GM12878 (cell line): ENCODE measurements around the gene TRRAP. TPM values are rescaled to one million over a fixed set of nuclear protein-coding genes. Genes with fewer than 3 reads are reported as not detected.

Source experiments
- ATAC-seq: fragments of 200-7000 bp; cut with Tn5 transposase; 3 replicates; pipeline ENCODE4 v1.9.1; 2020; ENCODE audit warnings: mild to moderate bottlenecking, moderate library complexity
- BruUV-seq: library from RNA; stranded (reverse); fragments of 400-500 nt; replicated peaks from 2 replicates; lab custom pipeline; 2021; lab: Mats Ljungman, UMichigan
- CTCF ChIA-PET: fragments of 300-600 bp; sonication (Branson Sonifier 250); formaldehyde crosslinking; extraction: SDS; loops from one replicate; lab custom pipeline; 2021; ENCODE audit warnings: inconsistent platforms; lab: Yijun Ruan, JAX
- POLR2A ChIA-PET: fragments of 350-600 bp; formaldehyde crosslinking; extraction: SDS; loops from one replicate; lab custom pipeline; 2021; ENCODE audit warnings: inconsistent platforms; lab: Charles Lee
- RAD21 ChIA-PET: fragments of 300-600 bp; sonication (Branson Sonifier 250); formaldehyde crosslinking; loops from one replicate; lab custom pipeline; 2023; ENCODE audit warnings: antibody characterized with exemption; ENCODE audit not compliant: unreplicated experiment; lab: Charles Lee
- SMC1A ChIA-PET: fragments of 300-600 bp; sonication (Branson Sonifier 250); formaldehyde crosslinking; loops from one replicate; lab custom pipeline; 2023; ENCODE audit not compliant: unreplicated experiment, uncharacterized antibody; lab: Charles Lee
- DNase-seq: peaks from one replicate; pipeline ENCODE4 v3.0.0-alpha.2; 2011; ENCODE audit warnings: low read depth, low spot score
- FAIRE-seq: peaks from 3 replicates; lab custom pipeline; 2011; peaks lifted over from hg19 to GRCh38; lab: Jason Lieb, UNC
- H2AFZ ChIP-seq: 2 replicates; pipeline ENCODE4 v1.6.0; 2011; ENCODE audit warnings: low read depth, low read length, control low read depth; ENCODE audit not compliant: control insufficient read depth
- H3K27ac ChIP-seq: 2 replicates; pipeline ENCODE4 v1.5.1; 2011; ENCODE audit warnings: control low read depth; ENCODE audit not compliant: control insufficient read depth, insufficient read depth
- H3K27me3 ChIP-seq, 2 experiments: replicated peaks in 1 of 2; 2 replicates each; pipeline versions ENCODE4 v1.6.0 to v1.6.1; 2011; ENCODE audit warnings: low read length in 1 of 2; ENCODE audit not compliant: control insufficient read depth in 2 of 2, insufficient read depth in 2 of 2
- H3K36me3 ChIP-seq, 2 experiments: 2 replicates each; pipeline ENCODE4 v1.5.1; 2011; ENCODE audit warnings: low read length in 1 of 2; ENCODE audit not compliant: control insufficient read depth in 2 of 2, insufficient read depth in 2 of 2
- H3K4me1 ChIP-seq: 2 replicates; pipeline ENCODE4 v1.6.1; 2011; ENCODE audit warnings: mild to moderate bottlenecking, low read length, moderate library complexity, mixed read lengths; ENCODE audit not compliant: control insufficient read depth, insufficient read depth
- H3K4me2 ChIP-seq: 2 replicates; pipeline ENCODE4 v1.6.0; 2011; ENCODE audit warnings: control low read depth; ENCODE audit not compliant: control insufficient read depth, insufficient read depth
- H3K4me3 ChIP-seq: fragments of 200-600 bp; sonication (generic); 2 replicates; pipeline ENCODE4 v1.5.1; 2016
- H3K79me2 ChIP-seq: 2 replicates; pipeline ENCODE4 v1.6.0; 2011; ENCODE audit warnings: low read length; ENCODE audit not compliant: control insufficient read depth, insufficient read depth
- H3K9ac ChIP-seq: 2 replicates; pipeline ENCODE4 v1.8.0; 2011; ENCODE audit warnings: low read length, control low read depth, mixed read lengths; ENCODE audit not compliant: control insufficient read depth, insufficient read depth
- H3K9me3 ChIP-seq: replicated peaks from 3 replicates; pipeline ENCODE4 v1.5.1; 2011; ENCODE audit warnings: mild to moderate bottlenecking, low read length; ENCODE audit not compliant: control insufficient read depth, insufficient read depth
- H4K20me1 ChIP-seq: 2 replicates; pipeline ENCODE4 v1.6.0; 2011; ENCODE audit not compliant: control insufficient read depth, insufficient read depth
- CHD2 ChIP-seq: IDR thresholded peaks from 2 replicates; pipeline ENCODE4 v1.6.1; 2011; ENCODE audit warnings: low read depth, low read length, improper control_type of control experiment, borderline replicate concordance
- HDAC2 ChIP-seq: fragments of 200-600 bp; sonication (generic); IDR thresholded peaks from 2 replicates; pipeline ENCODE4 v1.6.1; 2017
- KAT2A ChIP-seq: conservative IDR thresholded peaks from 2 replicates; pipeline ENCODE4 v1.6.1; 2011; ENCODE audit warnings: low read depth, low read length; ENCODE audit not compliant: control insufficient read depth
- LARP7 ChIP-seq: fragments of 450-650 bp; IDR thresholded peaks from 2 replicates; pipeline ENCODE4 v1.6.1; 2017; ENCODE audit warnings: mild to moderate bottlenecking
- MEF2B ChIP-seq: fragments of 450-650 bp; IDR thresholded peaks from 2 replicates; pipeline ENCODE4 v1.6.1; 2018; ENCODE audit warnings: mild to moderate bottlenecking, moderate library complexity; ENCODE audit not compliant: partially characterized antibody, poor library complexity, severe bottlenecking
- MXI1 ChIP-seq: fragments of 150-350 bp; IDR thresholded peaks from 2 replicates; pipeline ENCODE4 v1.6.1; 2011; ENCODE audit warnings: low read depth, mild to moderate bottlenecking, inconsistent platforms, low read length, improper control_type of control experiment
- PAX5 ChIP-seq: IDR thresholded peaks from 2 replicates; pipeline ENCODE4 v1.6.1; 2011; ENCODE audit warnings: low read depth, low read length, borderline replicate concordance
- PAX8 ChIP-seq: fragments of 450-650 bp; IDR thresholded peaks from 2 replicates; pipeline ENCODE4 v1.6.1; 2017; ENCODE audit warnings: mild to moderate bottlenecking, moderate library complexity
- RBBP5 ChIP-seq: fragments of 200-600 bp; sonication (generic); conservative IDR thresholded peaks from 2 replicates; pipeline ENCODE4 v1.6.1; 2016
- SPI1 ChIP-seq: IDR thresholded peaks from 2 replicates; pipeline ENCODE4 v1.6.1; 2011; ENCODE audit warnings: low read depth, mild to moderate bottlenecking, low read length, moderate library complexity, borderline replicate concordance; ENCODE audit not compliant: insufficient read depth
- SRF ChIP-seq, 2 experiments: IDR thresholded peaks; 2 replicates each; pipeline ENCODE4 v1.6.1; 2011; ENCODE audit warnings: low read depth in 2 of 2, low read length in 2 of 2, mild to moderate bottlenecking in 1 of 2, moderate library complexity in 1 of 2
- YBX1 ChIP-seq: fragments of 450-650 bp; IDR thresholded peaks from 2 replicates; pipeline ENCODE4 v1.6.1; 2016; ENCODE audit warnings: antibody characterized with exemption
- ZNF622 ChIP-seq: fragments of 450-650 bp; IDR thresholded peaks from 2 replicates; pipeline ENCODE4 v1.6.1; 2017; ENCODE audit warnings: mild to moderate bottlenecking, inconsistent platforms
- WGBS: methylation state at CpG from one replicate; pipeline ENCODE4 v1.1.6; 2016; ENCODE audit warnings: low lambda C conversion rate; ENCODE audit not compliant: insufficient replicate concordance, insufficient coverage; ENCODE audit errors: missing lambda C conversion rate; 5-methylcytosine and 5-hydroxymethylcytosine counted together
- in situ Hi-C: fragments of 300-500 bp; cut with MboI; formaldehyde crosslinking; loops from 9 replicates; pipeline ENCODE4 v1.14.3; 2018; ENCODE audit warnings: mixed read lengths
- intact Hi-C: fragments of 100-400 bp; cut with micrococcal nuclease; formaldehyde crosslinking; loops from one replicate; pipeline ENCODE4 v1.14.2; 2022; ENCODE audit not compliant: unreplicated experiment
- polyA plus RNA-seq, 11 experiments: library from polyadenylated mRNA; depleted of rRNA in 4 of 11; unstranded in 6 of 11; stranded (reverse) in 5 of 11; fragments of >200 nt; fragmentation: Nextera tagmentation in 4 of 11; fragmentation: Illumina TruSeq in 1 of 11; extraction: Ambion mirVana in 4 of 11; extraction: Trizol in 1 of 11; gene quantifications; 1 replicate in 1 of 11; 2 replicates in 10 of 11; pipeline versions ENCODE4 v1.2.1 to v1.2.3, GENCODE V29; 2011 to 2016; ENCODE audit warnings: inconsistent platforms in 2 of 11, missing spikeins in 2 of 11, low read depth in 1 of 11
- total RNA-seq, 4 experiments: library from RNA; depleted of rRNA in 3 of 4; stranded (reverse); fragments of >200 nt in 3 of 4; fragmentation: Illumina TruSeq in 1 of 4; extraction: Trizol in 1 of 4; gene quantifications; 2 replicates each; pipeline versions ENCODE4 v1.2.1 to v1.2.3, GENCODE V29; 2013 to 2021
- TF ChIP-seq, protein P1 (sequence below): fragments of 450-650 bp; IDR thresholded peaks from 2 replicates; pipeline ENCODE4 v1.6.1; 2018; ENCODE audit warnings: mild to moderate bottlenecking, low read depth, moderate library complexity; ENCODE audit not compliant: partially characterized antibody
- TF ChIP-seq, protein P2 (sequence below): IDR thresholded peaks from 2 replicates; pipeline ENCODE4 v1.6.1; 2011; ENCODE audit warnings: borderline replicate concordance, low read depth, mild to moderate bottlenecking, moderate library complexity, low read length; ENCODE audit not compliant: insufficient read depth, poor library complexity, severe bottlenecking
- TF ChIP-seq, protein P3 (sequence below): fragments of 150-350 bp; IDR thresholded peaks from 2 replicates; pipeline ENCODE4 v1.6.1; 2016; ENCODE audit warnings: low read depth, low read length

TRRAP gene
- total and polyA plus RNA-seq, 10 of the 15 experiments (the other 5 are each of a cell fraction or from before 2014, with no cell fraction given): 1.1 to 39.3 (median 8.5) TPM

DNA sequence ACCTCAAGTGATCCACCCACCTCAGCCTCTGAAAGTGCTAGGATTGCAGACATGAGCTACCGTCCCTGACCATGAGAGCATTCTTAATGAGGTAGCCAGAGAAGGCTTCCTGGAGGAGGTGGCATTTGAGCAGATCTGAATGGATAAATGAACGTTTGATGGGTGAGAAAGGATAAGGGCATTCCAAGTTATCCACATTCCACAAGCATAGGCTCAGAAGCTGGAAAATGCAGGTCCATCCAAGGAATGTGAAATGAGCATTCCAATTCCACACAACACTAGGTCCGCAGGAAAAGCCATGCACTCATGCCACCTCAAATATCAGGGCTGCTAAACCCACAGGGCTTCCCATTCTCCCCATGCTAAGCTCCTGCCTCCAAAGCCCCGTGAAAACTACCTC is 25.5 kb upstream of the TRRAP start (continued):
- TF ChIP-seq PAX5 (no peak), SPI1 (no peak), YBX1 (no peak), HDAC2 (no peak), PAX8 (no peak), LARP7 (no peak), MEF2B (no peak)
- TF ChIP-seq, protein P1, sequence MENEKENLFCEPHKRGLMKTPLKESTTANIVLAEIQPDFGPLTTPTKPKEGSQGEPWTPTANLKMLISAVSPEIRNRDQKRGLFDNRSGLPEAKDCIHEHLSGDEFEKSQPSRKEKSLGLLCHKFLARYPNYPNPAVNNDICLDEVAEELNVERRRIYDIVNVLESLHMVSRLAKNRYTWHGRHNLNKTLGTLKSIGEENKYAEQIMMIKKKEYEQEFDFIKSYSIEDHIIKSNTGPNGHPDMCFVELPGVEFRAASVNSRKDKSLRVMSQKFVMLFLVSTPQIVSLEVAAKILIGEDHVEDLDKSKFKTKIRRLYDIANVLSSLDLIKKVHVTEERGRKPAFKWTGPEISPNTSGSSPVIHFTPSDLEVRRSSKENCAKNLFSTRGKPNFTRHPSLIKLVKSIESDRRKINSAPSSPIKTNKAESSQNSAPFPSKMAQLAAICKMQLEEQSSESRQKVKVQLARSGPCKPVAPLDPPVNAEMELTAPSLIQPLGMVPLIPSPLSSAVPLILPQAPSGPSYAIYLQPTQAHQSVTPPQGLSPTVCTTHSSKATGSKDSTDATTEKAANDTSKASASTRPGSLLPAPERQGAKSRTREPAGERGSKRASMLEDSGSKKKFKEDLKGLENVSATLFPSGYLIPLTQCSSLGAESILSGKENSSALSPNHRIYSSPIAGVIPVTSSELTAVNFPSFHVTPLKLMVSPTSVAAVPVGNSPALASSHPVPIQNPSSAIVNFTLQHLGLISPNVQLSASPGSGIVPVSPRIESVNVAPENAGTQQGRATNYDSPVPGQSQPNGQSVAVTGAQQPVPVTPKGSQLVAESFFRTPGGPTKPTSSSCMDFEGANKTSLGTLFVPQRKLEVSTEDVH: no peak

DNA sequence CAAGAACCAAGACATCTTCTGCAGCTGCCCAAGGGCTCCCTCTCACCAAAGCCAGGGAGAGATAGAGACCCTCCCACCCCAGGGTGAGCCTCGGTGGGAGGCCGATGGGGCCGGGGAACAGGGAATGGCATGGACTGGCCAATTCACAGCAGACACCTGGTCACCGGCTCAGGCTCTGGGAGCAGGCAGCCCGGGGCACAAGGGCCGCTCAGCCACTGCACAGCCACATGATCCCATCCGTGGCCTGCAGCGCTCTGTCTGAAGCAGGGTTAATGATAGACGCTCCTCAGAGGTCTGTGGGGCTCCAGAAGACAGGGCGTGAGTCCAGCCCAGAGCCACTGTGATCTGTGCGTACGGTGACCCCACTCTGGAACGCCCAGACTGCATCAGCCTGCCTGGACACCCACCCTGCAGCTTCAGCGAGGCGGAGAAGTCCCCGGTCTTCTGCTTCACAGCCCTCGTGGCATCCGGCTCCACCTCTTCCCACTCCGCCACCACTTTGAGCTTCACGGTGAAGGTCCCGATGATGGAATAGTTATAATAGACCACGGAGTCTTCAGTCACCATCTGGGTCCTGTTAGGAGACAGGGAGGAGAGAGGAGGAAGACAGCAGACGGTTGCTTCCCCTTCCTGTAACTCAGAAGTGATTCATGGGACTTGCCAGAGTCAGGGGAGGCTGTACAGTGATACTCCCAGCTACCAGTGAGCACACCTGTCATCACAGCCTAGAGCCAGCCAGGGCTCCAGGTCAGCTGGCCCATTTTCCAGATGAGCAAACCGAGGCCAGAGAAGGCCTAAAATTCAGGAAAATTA is 22.5 kb upstream of the TRRAP start:
- in situ Hi-C loops (no loop called here), intact Hi-C loops (no loop called here)
- Histone ChIP-seq H4K20me1 (no peaks in the 10 kb centered on the region), H3K4me3 (no peak overlapping the region), H3K27me3 (no peaks in the 10 kb centered on the region; a peak in 2 of 4 replicates), H3K4me2 (no peak overlapping the region), H2AFZ (no peak overlapping the region), H3K27ac (no peak overlapping the region), H3K79me2 (no peaks in the 10 kb centered on the region), H3K4me1 (no peaks in the 10 kb centered on the region), H3K9ac (no peak overlapping the region), H3K9me3 (no peaks in the 10 kb centered on the region), H3K36me3 (no peaks in the 10 kb centered on the region)
- WGBS: 55% methylated on average over 23 of the region's 24 CpGs
- DNase-seq (no peak), ATAC-seq (peak; percentile 44), FAIRE-seq (no peak)
- no TSS peak for BruUV-seq
- ChIA-PET RAD21 (no interaction called here), CTCF (no interaction called here), SMC1A (interaction anchor here (0.6 kb wide), 1 partner anchor 754 kb away, joined by 3 read pairs; no protein-coding TSS in a partner anchor), POLR2A (no interaction called here)
- TF ChIP-seq MXI1 (no peak), RBBP5 (no peak), ZNF622 (no peak), CHD2 (no peak), KAT2A (no peak), SRF (IDR thresholded peaks at IDR 0.05; ENCODE audit: low read depth in 2 of 2, low read length in 2 of 2) (no peak)
- TF ChIP-seq, protein P2, sequence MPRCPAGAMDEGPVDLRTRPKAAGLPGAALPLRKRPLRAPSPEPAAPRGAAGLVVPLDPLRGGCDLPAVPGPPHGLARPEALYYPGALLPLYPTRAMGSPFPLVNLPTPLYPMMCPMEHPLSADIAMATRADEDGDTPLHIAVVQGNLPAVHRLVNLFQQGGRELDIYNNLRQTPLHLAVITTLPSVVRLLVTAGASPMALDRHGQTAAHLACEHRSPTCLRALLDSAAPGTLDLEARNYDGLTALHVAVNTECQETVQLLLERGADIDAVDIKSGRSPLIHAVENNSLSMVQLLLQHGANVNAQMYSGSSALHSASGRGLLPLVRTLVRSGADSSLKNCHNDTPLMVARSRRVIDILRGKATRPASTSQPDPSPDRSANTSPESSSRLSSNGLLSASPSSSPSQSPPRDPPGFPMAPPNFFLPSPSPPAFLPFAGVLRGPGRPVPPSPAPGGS: no peak
- TF ChIP-seq, protein P3, sequence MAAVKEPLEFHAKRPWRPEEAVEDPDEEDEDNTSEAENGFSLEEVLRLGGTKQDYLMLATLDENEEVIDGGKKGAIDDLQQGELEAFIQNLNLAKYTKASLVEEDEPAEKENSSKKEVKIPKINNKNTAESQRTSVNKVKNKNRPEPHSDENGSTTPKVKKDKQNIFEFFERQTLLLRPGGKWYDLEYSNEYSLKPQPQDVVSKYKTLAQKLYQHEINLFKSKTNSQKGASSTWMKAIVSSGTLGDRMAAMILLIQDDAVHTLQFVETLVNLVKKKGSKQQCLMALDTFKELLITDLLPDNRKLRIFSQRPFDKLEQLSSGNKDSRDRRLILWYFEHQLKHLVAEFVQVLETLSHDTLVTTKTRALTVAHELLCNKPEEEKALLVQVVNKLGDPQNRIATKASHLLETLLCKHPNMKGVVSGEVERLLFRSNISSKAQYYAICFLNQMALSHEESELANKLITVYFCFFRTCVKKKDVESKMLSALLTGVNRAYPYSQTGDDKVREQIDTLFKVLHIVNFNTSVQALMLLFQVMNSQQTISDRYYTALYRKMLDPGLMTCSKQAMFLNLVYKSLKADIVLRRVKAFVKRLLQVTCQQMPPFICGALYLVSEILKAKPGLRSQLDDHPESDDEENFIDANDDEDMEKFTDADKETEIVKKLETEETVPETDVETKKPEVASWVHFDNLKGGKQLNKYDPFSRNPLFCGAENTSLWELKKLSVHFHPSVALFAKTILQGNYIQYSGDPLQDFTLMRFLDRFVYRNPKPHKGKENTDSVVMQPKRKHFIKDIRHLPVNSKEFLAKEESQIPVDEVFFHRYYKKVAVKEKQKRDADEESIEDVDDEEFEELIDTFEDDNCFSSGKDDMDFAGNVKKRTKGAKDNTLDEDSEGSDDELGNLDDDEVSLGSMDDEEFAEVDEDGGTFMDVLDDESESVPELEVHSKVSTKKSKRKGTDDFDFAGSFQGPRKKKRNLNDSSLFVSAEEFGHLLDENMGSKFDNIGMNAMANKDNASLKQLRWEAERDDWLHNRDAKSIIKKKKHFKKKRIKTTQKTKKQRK: no peak
